SK-N-SH (cell line): Measurements from ENCODE around the gene SIX5. TPM values are rescaled to one million over a fixed set of nuclear protein-coding genes. Genes with fewer than 3 reads are reported as not detected.

Experiments
- CHD2 ChIP-seq: fragments of 150-350 bp; IDR thresholded peaks from 2 replicates; pipeline ENCODE4 v1.6.1; 2018; ENCODE audit warnings: low read length; ENCODE audit not compliant: partially characterized antibody
- EP300 ChIP-seq, 2 experiments: IDR thresholded peaks; 2 replicates each; pipeline versions ENCODE4 v1.4.0 to v1.6.1; 2012; ENCODE audit warnings: borderline replicate concordance in 1 of 2, low read depth in 1 of 2, low read length in 1 of 2
- EZH2phosphoT487 ChIP-seq: fragments of 200-600 bp; sonication (generic); IDR thresholded peaks from 2 replicates; pipeline ENCODE4 v1.6.1; 2017; ENCODE audit warnings: low read depth, mixed run types, mild to moderate bottlenecking, antibody characterized with exemption, moderate library complexity, borderline replicate concordance
- FOXJ3 ChIP-seq: sonication (generic); formaldehyde crosslinking; IDR thresholded peaks from 2 replicates; pipeline ENCODE4 v1.5.1; 2020; ENCODE audit warnings: mild to moderate bottlenecking, missing genetic modification reagents
- FOXM1 ChIP-seq: IDR thresholded peaks from 2 replicates; pipeline ENCODE4 v1.4.0; 2012; ENCODE audit warnings: low read depth, mild to moderate bottlenecking
- GABPA ChIP-seq: IDR thresholded peaks from 2 replicates; pipeline ENCODE4 v1.4.0; 2012; ENCODE audit warnings: low read depth, mild to moderate bottlenecking
- GATA2 ChIP-seq: sonication (generic); formaldehyde crosslinking; IDR thresholded peaks from 2 replicates; pipeline ENCODE4 v1.5.0; 2020; ENCODE audit warnings: mild to moderate bottlenecking, missing genetic modification reagents
- JUND ChIP-seq: IDR thresholded peaks from 2 replicates; pipeline ENCODE4 v1.4.0; 2012
- MXI1 ChIP-seq: IDR thresholded peaks from 2 replicates; pipeline ENCODE4 v1.6.1; 2012; ENCODE audit warnings: mild to moderate bottlenecking, low read depth, low read length, improper control_type of control experiment
- NRF1 ChIP-seq: IDR thresholded peaks from 2 replicates; pipeline ENCODE4 v1.6.1; 2012; ENCODE audit warnings: low read depth, mild to moderate bottlenecking, low read length
- POLR2AphosphoS5 ChIP-seq: IDR thresholded peaks from 2 replicates; pipeline ENCODE4 v1.6.1; 2012; ENCODE audit warnings: low read depth, low read length
- RCOR1 ChIP-seq: fragments of 150-350 bp; IDR thresholded peaks from 2 replicates; pipeline ENCODE4 v1.6.1; 2017; ENCODE audit warnings: antibody characterized with exemption, low read length
- RFX5 ChIP-seq: IDR thresholded peaks from 2 replicates; pipeline ENCODE4 v1.6.1; 2012; ENCODE audit warnings: mild to moderate bottlenecking, improper control_type of control experiment, low read length
- RXRA ChIP-seq: IDR thresholded peaks from 2 replicates; pipeline ENCODE4 v1.4.0; 2012; ENCODE audit warnings: low read depth, mild to moderate bottlenecking, borderline replicate concordance
- SMC3 ChIP-seq: IDR thresholded peaks from 2 replicates; pipeline ENCODE4 v1.6.1; 2012; ENCODE audit warnings: low read depth, low read length, improper control_type of control experiment
- TCF12 ChIP-seq: IDR thresholded peaks from 2 replicates; pipeline ENCODE4 v1.4.0; 2012
- YY1 ChIP-seq: IDR thresholded peaks from 2 replicates; pipeline ENCODE4 v1.4.0; 2012; ENCODE audit warnings: low read depth, mild to moderate bottlenecking
- polyA plus RNA-seq, 3 experiments: library from polyadenylated mRNA; depleted of rRNA; stranded (reverse); fragments of >200 nt; gene quantifications; 2 replicates each; pipeline ENCODE4 v1.2.3, GENCODE V29; 2012
- TF ChIP-seq, protein P1 (sequence below): IDR thresholded peaks from 2 replicates; pipeline ENCODE4 v1.4.0; 2012; ENCODE audit warnings: low read depth, borderline replicate concordance
- TF ChIP-seq, protein P2 (sequence below): IDR thresholded peaks from 2 replicates; pipeline ENCODE4 v1.4.0; 2012; ENCODE audit warnings: low read depth
- TF ChIP-seq, protein P3 (sequence below): IDR thresholded peaks from 2 replicates; pipeline ENCODE4; 2012
- TF ChIP-seq, protein P4 (sequence below): IDR thresholded peaks from 2 replicates; pipeline ENCODE4 v1.4.0; 2012; ENCODE audit warnings: low read depth, borderline replicate concordance
- TF ChIP-seq, protein P5 (sequence below): fragments of 150-350 bp; IDR thresholded peaks from 2 replicates; pipeline ENCODE4 v1.6.1; 2016; ENCODE audit warnings: mild to moderate bottlenecking, low read depth, low read length

SIX5 gene
- polyA plus RNA-seq, 1 of the 3 experiments (the other 2 are of a cell fraction): 8.4 TPM

DNA sequence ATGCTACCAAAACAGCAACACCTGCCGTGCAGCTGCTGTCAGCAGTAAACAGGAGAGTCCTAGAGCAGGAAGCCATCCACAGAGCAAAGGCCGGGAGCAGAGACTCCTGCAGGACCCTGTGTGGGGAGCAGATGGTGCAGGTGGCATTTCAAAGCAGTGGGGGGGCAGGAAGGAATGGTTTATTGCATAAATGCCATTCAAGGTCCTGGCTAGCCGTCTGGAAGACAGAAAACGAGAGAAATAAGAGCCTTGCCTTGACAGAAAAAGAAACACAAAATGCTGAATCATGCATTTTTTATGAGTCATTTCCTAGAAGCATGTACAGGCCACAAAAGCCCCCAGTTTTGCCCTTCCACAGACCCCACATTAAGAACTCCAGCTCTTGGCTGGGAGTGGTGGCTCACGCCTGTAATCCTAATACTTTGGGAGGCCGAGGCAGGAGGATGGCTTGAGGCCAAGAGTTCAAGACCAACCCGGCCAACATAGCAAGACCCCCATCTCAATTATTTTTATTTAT, 40.6 kb upstream of the SIX5 start (continued):
- TF ChIP-seq, protein P1, sequence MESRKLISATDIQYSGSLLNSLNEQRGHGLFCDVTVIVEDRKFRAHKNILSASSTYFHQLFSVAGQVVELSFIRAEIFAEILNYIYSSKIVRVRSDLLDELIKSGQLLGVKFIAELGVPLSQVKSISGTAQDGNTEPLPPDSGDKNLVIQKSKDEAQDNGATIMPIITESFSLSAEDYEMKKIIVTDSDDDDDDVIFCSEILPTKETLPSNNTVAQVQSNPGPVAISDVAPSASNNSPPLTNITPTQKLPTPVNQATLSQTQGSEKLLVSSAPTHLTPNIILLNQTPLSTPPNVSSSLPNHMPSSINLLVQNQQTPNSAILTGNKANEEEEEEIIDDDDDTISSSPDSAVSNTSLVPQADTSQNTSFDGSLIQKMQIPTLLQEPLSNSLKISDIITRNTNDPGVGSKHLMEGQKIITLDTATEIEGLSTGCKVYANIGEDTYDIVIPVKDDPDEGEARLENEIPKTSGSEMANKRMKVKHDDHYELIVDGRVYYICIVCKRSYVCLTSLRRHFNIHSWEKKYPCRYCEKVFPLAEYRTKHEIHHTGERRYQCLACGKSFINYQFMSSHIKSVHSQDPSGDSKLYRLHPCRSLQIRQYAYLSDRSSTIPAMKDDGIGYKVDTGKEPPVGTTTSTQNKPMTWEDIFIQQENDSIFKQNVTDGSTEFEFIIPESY: no peak
- TF ChIP-seq, protein P2, sequence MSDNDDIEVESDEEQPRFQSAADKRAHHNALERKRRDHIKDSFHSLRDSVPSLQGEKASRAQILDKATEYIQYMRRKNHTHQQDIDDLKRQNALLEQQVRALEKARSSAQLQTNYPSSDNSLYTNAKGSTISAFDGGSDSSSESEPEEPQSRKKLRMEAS: peak; percentile 56; the same call in 1 of the 2 replicates
- TF ChIP-seq CHD2 (no peak), GABPA (no peak), NRF1 (no peak), EZH2phosphoT487 (no peak), GATA2 (CRISPR knock-in tag) (no peak), FOXM1 (no peak), RCOR1 (no peak), JUND (peak; percentile 70; the same call in 1 of the 2 replicates), POLR2AphosphoS5 (no peak), TCF12 (peak; percentile 83), RFX5 (no peak), RXRA (peak; percentile 58; the same call in 1 of the 2 replicates), EP300 (IDR thresholded peaks at IDR 0.05; ENCODE audit: borderline replicate concordance in 1 of 2, low read depth in 1 of 2, low read length in 1 of 2) (no peak), MXI1 (no peak), SMC3 (no peak), FOXJ3 (no peak), YY1 (no peak)
- TF ChIP-seq, protein P3, sequence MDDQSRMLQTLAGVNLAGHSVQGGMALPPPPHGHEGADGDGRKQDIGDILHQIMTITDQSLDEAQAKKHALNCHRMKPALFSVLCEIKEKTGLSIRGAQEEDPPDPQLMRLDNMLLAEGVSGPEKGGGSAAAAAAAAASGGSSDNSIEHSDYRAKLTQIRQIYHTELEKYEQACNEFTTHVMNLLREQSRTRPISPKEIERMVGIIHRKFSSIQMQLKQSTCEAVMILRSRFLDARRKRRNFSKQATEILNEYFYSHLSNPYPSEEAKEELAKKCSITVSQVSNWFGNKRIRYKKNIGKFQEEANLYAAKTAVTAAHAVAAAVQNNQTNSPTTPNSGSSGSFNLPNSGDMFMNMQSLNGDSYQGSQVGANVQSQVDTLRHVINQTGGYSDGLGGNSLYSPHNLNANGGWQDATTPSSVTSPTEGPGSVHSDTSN: peak; percentile 58; the same call in 1 of the 2 replicates
- TF ChIP-seq, protein P4, sequence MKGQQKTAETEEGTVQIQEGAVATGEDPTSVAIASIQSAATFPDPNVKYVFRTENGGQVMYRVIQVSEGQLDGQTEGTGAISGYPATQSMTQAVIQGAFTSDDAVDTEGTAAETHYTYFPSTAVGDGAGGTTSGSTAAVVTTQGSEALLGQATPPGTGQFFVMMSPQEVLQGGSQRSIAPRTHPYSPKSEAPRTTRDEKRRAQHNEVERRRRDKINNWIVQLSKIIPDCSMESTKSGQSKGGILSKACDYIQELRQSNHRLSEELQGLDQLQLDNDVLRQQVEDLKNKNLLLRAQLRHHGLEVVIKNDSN: no peak
- TF ChIP-seq, protein P5, sequence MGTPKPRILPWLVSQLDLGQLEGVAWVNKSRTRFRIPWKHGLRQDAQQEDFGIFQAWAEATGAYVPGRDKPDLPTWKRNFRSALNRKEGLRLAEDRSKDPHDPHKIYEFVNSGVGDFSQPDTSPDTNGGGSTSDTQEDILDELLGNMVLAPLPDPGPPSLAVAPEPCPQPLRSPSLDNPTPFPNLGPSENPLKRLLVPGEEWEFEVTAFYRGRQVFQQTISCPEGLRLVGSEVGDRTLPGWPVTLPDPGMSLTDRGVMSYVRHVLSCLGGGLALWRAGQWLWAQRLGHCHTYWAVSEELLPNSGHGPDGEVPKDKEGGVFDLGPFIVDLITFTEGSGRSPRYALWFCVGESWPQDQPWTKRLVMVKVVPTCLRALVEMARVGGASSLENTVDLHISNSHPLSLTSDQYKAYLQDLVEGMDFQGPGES: no peak
